ENCODE data around the gene DAP.

GRCh38 chr5:10639846-10640368 lies 121.1 kb downstream of the DAP start:
- TF ChIP-seq EZH2phosphoT487 (IDR thresholded peaks at IDR 0.05; ENCODE audit: insufficient read depth, low read depth) (no peak), EZH2 (IDR thresholded peaks at IDR 0.05; ENCODE audit: insufficient read depth, poor library complexity, severe bottlenecking) (no peak)

All from GM23248 (cell line).